B cell (primary cell): ENCODE results near the gene PAIP1. TPM values are rescaled to one million over a fixed set of nuclear protein-coding genes. Genes with fewer than 3 reads are reported as not detected.

Experiments
- ATAC-seq: fragments of 200-7000 bp; cut with Tn5 transposase; one replicate; pipeline ENCODE4 v1.10.0; 2021; ENCODE audit warnings: low read depth, mild to moderate bottlenecking, moderate number of reproducible peaks, moderate library complexity
- CTCF ChIA-PET: fragments of 350-600 bp; sonication (Branson Sonifier 250); formaldehyde crosslinking; loops from one replicate; lab custom pipeline; 2021; ENCODE audit warnings: antibody characterized with exemption, inconsistent platforms; lab: Charles Lee
- POLR2A ChIA-PET: fragments of 350-600 bp; sonication (Branson Sonifier 250); formaldehyde crosslinking; loops from one replicate; lab custom pipeline; 2021; ENCODE audit warnings: antibody characterized with exemption; lab: Charles Lee
- DNase-seq: peaks from one replicate; pipeline ENCODE4 v3.0.0; 2013
- H2AFZ ChIP-seq: 2 replicates; pipeline ENCODE4 v1.6.1; 2012; ENCODE audit warnings: mild to moderate bottlenecking, low read depth, low read length; ENCODE audit not compliant: insufficient read depth, poor library complexity, severe bottlenecking
- H3K27ac ChIP-seq, 2 donors: 1 replicate in 1 of 2; 2 replicates in 1 of 2; pipeline ENCODE4 v1.5.1; 2012 to 2013; ENCODE audit warnings: low read length in 2 of 2, mild to moderate bottlenecking in 2 of 2, moderate library complexity in 1 of 2
- H3K27me3 ChIP-seq, 4 experiments: fragments of 200-600 bp in 1 of 4; sonication (generic) in 1 of 4; replicated peaks in 1 of 4; 1 replicate in 2 of 4; 2 replicates in 2 of 4; pipeline versions ENCODE4 v1.6.1 to v1.7.0; 2013 to 2016; ENCODE audit warnings: low read length in 3 of 4, mild to moderate bottlenecking in 2 of 4, mixed read lengths in 1 of 4, moderate library complexity in 1 of 4; ENCODE audit not compliant: insufficient read depth in 4 of 4, control insufficient read depth in 3 of 4; ENCODE audit errors: control extremely low read depth in 1 of 4
- H3K36me3 ChIP-seq, 2 experiments: replicated peaks in 1 of 2; 1 replicate in 1 of 2; 2 replicates in 1 of 2; pipeline versions ENCODE4 v1.6.1 to v1.7.1; 2013; ENCODE audit warnings: low read length in 1 of 2; ENCODE audit not compliant: insufficient read depth in 2 of 2, control insufficient read depth in 1 of 2; ENCODE audit errors: control extremely low read depth in 1 of 2, extremely low read depth in 1 of 2
- H3K4me1 ChIP-seq, 2 donors: fragments of 200-600 bp in 1 of 2; sonication (generic) in 1 of 2; 1 replicate in 1 of 2; 2 replicates in 1 of 2; pipeline versions ENCODE4 v1.5.1 to v1.6.1; 2013 to 2017; ENCODE audit warnings: low read length in 2 of 2; ENCODE audit not compliant: control insufficient read depth in 2 of 2, insufficient read depth in 2 of 2
- H3K4me2 ChIP-seq: replicated peaks from 2 replicates; pipeline ENCODE3; 2012; ENCODE audit warnings: mild to moderate bottlenecking, low read depth, low read length; ENCODE audit not compliant: poor library complexity, severe bottlenecking
- H3K4me3 ChIP-seq, 5 experiments: fragments of 200-600 bp in 1 of 5; sonication (generic) in 1 of 5; 1 replicate in 3 of 5; 2 replicates in 2 of 5; pipeline versions ENCODE4 v1.5.1 to v1.7.0; 2011 to 2016; ENCODE audit warnings: low read length in 4 of 5, mild to moderate bottlenecking in 4 of 5, low read depth in 2 of 5, control low read depth in 1 of 5, moderate library complexity in 1 of 5; ENCODE audit not compliant: insufficient read depth in 1 of 5; ENCODE audit errors: control extremely low read depth in 1 of 5, extremely low read depth in 1 of 5
- H3K79me2 ChIP-seq: fragments of 200-600 bp; sonication (generic); one replicate; pipeline ENCODE4 v1.6.0; 2016; ENCODE audit warnings: low read length; ENCODE audit not compliant: control insufficient read depth, insufficient read depth
- H3K9ac ChIP-seq: fragments of 200-600 bp; sonication (generic); 2 replicates; pipeline ENCODE4 v1.6.1; 2017; ENCODE audit warnings: mild to moderate bottlenecking, low read length, moderate library complexity
- H3K9me3 ChIP-seq, 3 donors: one replicate each; pipeline versions ENCODE4 v1.6.1 to v1.7.1; 2013; ENCODE audit warnings: low read length in 2 of 3; ENCODE audit not compliant: control insufficient read depth in 2 of 3, insufficient read depth in 1 of 3; ENCODE audit errors: control extremely low read depth in 1 of 3
- H4K20me1 ChIP-seq: 2 replicates; pipeline ENCODE4 v1.6.0; 2012; ENCODE audit warnings: mild to moderate bottlenecking, low read length; ENCODE audit not compliant: insufficient read depth, control insufficient read depth, poor library complexity, severe bottlenecking
- H3K27ac Mint-ChIP-seq: one replicate; pipeline ENCODE4 v1.8.0; 2021; ENCODE audit warnings: mixed read lengths
- H3K27me3 Mint-ChIP-seq: one replicate; pipeline ENCODE4 v1.8.0; 2021; ENCODE audit warnings: mixed read lengths
- H3K4me1 Mint-ChIP-seq: one replicate; pipeline ENCODE4 v1.8.0; 2021; ENCODE audit warnings: mixed read lengths
- H3K4me3 Mint-ChIP-seq: one replicate; pipeline ENCODE4 v1.8.0; 2021; ENCODE audit warnings: mixed read lengths
- H3K9me3 Mint-ChIP-seq: one replicate; pipeline ENCODE4 v1.8.0; 2022; ENCODE audit warnings: mixed read lengths; ENCODE audit not compliant: insufficient read depth
- EZH2 ChIP-seq: IDR thresholded peaks from 2 replicates; pipeline ENCODE4 v1.6.1; 2012; ENCODE audit warnings: borderline replicate concordance, low read depth, mild to moderate bottlenecking, moderate library complexity, low read length; ENCODE audit not compliant: insufficient read depth, poor library complexity, severe bottlenecking
- whole genome bisulfite sequencing: methylation state at CpG from one replicate; pipeline ENCODE4 v1.1.5; 2013; ENCODE audit warnings: missing lambda C conversion rate; ENCODE audit not compliant: insufficient coverage; 5-methylcytosine and 5-hydroxymethylcytosine counted together
- intact Hi-C: fragments of 100-400 bp; cut with micrococcal nuclease; formaldehyde crosslinking; loops from one replicate; pipeline ENCODE4 v1.10.0; 2022
- polyA plus RNA-seq: library from polyadenylated mRNA; depleted of rRNA; stranded (reverse); fragments of >200 nt; gene quantifications from 2 replicates; pipeline ENCODE4 v1.2.3, GENCODE V29; 2012
- total RNA-seq, 2 donors: library from RNA; stranded (reverse); fragments of 120-200 nt in 1 of 2; gene quantifications; 1 replicate in 1 of 2; 2 replicates in 1 of 2; pipeline versions ENCODE4 v1.2.3 to v1.2.4, GENCODE V29; 2013 to 2022
- TF ChIP-seq, protein P1 (sequence below): fragments of 200-600 bp; IDR thresholded peaks from one replicate; pipeline ENCODE4 v1.8.0; 2022; ENCODE audit warnings: antibody characterized with exemption, mild to moderate bottlenecking

The PAIP1 gene
- total and polyA plus RNA-seq, 2 donors (not counting 1 experiment from before 2014, with no cell fraction given): 23.0 to 31.8 TPM

DNA sequence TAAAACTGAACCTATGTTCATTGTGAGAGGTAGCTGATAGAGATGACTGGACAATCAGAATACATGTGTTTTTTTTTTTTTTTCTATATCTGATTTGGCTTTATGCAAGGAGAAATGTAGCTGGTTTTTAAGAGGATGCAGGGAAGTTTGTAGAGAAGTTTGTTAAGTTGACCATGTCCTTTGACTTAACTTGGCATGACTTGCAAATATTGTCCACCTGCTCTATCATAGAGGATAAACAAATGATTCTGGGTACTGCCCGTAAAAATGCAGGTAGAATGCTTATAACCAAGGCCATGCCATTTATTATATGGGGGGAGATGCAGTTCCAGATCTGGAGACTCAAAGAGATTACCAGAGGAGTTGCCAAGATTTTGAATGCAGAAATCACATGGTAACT, 32.4 kb upstream of the PAIP1 start:
- H3K27ac ChIP-seq: no peak overlapping the region
- no peak for ATAC-seq
- POLR2A ChIA-PET: no interaction called here
- Mint-ChIP-seq H3K4me1 (no peaks in the 10 kb centered on the region), H3K27me3 (no peaks in the 10 kb centered on the region), H3K9me3 (no peaks in the 10 kb centered on the region), H3K4me3 (no peak overlapping the region), H3K27ac (no peak overlapping the region)
- no peak for DNase-seq
- no peak overlapping the region for H3K4me2 ChIP-seq
- H3K27me3 ChIP-seq: no peaks in the 10 kb centered on the region
- no peaks in the 10 kb centered on the region for H3K9me3 ChIP-seq
- WGBS: no CpG with 5 or more reads among the region's 1 CpG
- H3K4me3 ChIP-seq: no peak overlapping the region
- H3K4me1 ChIP-seq: no peaks in the 10 kb centered on the region
- H2AFZ ChIP-seq: no peak overlapping the region
- TF ChIP-seq, protein P1, sequence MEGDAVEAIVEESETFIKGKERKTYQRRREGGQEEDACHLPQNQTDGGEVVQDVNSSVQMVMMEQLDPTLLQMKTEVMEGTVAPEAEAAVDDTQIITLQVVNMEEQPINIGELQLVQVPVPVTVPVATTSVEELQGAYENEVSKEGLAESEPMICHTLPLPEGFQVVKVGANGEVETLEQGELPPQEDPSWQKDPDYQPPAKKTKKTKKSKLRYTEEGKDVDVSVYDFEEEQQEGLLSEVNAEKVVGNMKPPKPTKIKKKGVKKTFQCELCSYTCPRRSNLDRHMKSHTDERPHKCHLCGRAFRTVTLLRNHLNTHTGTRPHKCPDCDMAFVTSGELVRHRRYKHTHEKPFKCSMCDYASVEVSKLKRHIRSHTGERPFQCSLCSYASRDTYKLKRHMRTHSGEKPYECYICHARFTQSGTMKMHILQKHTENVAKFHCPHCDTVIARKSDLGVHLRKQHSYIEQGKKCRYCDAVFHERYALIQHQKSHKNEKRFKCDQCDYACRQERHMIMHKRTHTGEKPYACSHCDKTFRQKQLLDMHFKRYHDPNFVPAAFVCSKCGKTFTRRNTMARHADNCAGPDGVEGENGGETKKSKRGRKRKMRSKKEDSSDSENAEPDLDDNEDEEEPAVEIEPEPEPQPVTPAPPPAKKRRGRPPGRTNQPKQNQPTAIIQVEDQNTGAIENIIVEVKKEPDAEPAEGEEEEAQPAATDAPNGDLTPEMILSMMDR: no peak
- no peak for TF ChIP-seq EZH2
- H4K20me1 ChIP-seq: no peaks in the 10 kb centered on the region
- no peaks in the 10 kb centered on the region for H3K36me3 ChIP-seq
- no peak overlapping the region for H3K9ac ChIP-seq
- intact Hi-C loops: no loop called here
- no peaks in the 10 kb centered on the region for H3K79me2 ChIP-seq
- CTCF ChIA-PET: interaction anchor here (0.7 to 1.0 kb wide), 2 partner anchors 11 to 134 kb away, joined by 3 to 5 read pairs; no protein-coding TSS in a partner anchor

DNA sequence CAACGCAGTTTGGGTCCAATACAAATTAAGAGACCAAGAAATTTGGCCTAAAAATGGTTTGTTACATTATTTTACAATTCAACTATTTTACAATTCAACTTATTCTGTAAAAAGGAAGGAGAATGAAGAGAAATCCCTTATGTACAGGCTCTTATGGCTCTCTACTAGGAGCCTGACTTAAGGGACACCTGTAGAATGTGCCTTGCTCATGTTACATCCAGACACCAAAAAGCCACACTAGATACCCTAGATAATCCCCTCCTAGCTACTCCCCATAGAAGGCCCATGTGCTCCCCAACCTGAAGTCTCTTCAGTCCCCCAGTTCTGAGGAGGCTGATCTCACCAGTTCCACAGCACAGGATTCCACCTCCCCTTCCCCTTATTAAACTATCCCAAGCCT, 32.0 kb upstream of the PAIP1 start:
- Histone ChIP-seq H2AFZ (no peak overlapping the region), H3K9me3 (no peaks in the 10 kb centered on the region), H3K4me2 (no peak overlapping the region), H3K4me1 (no peaks in the 10 kb centered on the region), H3K79me2 (no peaks in the 10 kb centered on the region), H4K20me1 (no peaks in the 10 kb centered on the region), H3K4me3 (no peak overlapping the region), H3K27me3 (no peaks in the 10 kb centered on the region), H3K9ac (no peak overlapping the region), H3K27ac (no peak overlapping the region), H3K36me3 (no peaks in the 10 kb centered on the region)
- ChIA-PET POLR2A (no interaction called here), CTCF (interaction anchor here (1.0 kb wide), 1 partner anchor 11 kb away, joined by 3 read pairs; no protein-coding TSS in a partner anchor)
- Mint-ChIP-seq H3K4me1 (no peaks in the 10 kb centered on the region), H3K9me3 (no peaks in the 10 kb centered on the region), H3K27ac (no peak overlapping the region), H3K4me3 (no peak overlapping the region), H3K27me3 (no peaks in the 10 kb centered on the region)
- DNase-seq (no peak), ATAC-seq (no peak)
- WGBS: no CpG with 5 or more reads among the region's 1 CpG
- intact Hi-C loops: no loop called here
- TF ChIP-seq EZH2: no peak
- TF ChIP-seq, protein P1: no peak
